ENCODE results near the gene KAZALD1.

DNA sequence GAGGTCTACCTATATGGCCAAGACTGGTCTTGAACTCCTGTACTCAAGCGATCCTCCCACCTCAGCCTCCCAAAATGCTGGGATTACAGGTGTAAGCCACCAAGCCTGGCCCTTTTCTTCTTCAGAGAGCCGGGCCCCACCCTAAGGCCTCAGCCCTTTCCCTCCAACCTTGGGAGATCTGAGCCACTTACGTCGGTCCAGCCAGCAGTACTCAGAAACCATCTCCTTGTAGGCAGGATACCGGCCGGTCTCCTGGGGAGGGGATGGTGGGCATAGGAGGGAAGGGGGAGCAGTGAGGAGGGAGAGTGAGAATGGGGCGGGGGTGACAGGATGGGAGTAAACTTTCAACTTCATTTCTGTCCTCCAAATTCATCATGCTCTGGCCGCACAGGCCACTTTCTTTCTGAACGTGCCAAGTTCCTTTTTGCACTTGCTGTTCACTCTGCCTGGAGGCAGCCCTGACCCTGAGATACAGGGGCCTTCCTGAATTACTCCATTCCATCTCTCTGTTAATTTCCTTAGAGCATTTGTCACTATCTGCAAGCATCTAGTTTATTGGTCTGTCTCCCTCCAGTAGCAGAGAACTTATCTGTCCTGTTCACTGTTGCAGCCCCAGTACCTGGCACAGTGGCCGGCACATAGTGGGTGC lies 41.2 kb upstream of the KAZALD1 start:
- TF ChIP-seq, protein P1, sequence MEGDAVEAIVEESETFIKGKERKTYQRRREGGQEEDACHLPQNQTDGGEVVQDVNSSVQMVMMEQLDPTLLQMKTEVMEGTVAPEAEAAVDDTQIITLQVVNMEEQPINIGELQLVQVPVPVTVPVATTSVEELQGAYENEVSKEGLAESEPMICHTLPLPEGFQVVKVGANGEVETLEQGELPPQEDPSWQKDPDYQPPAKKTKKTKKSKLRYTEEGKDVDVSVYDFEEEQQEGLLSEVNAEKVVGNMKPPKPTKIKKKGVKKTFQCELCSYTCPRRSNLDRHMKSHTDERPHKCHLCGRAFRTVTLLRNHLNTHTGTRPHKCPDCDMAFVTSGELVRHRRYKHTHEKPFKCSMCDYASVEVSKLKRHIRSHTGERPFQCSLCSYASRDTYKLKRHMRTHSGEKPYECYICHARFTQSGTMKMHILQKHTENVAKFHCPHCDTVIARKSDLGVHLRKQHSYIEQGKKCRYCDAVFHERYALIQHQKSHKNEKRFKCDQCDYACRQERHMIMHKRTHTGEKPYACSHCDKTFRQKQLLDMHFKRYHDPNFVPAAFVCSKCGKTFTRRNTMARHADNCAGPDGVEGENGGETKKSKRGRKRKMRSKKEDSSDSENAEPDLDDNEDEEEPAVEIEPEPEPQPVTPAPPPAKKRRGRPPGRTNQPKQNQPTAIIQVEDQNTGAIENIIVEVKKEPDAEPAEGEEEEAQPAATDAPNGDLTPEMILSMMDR (IDR thresholded peaks at IDR 0.05 in 8 of 11, conservative IDR thresholded peaks at IDR 0.05 in 3 of 11) = no peak
- TF ChIP-seq POLR2A (IDR thresholded peaks at IDR 0.05) (no peak), POLR2AphosphoS5 (IDR thresholded peaks at IDR 0.05) (no peak)

All from spleen (tissue), 7 donors.